Fibroblast of lung (primary cell): ENCODE results near the gene MRPS6. TPM values are rescaled to one million over a fixed set of nuclear protein-coding genes. Genes with fewer than 3 reads are reported as not detected.

Experiments used
- DNase-seq, 2 donors: peaks; one replicate each; pipeline versions ENCODE4 v3.0.0 to v3.0.0-alpha.2; 2010; ENCODE audit warnings: low read depth in 2 of 2
- H2AFZ ChIP-seq: 2 replicates; pipeline ENCODE4 v1.5.1; 2012; ENCODE audit warnings: low read length, control low read depth, inconsistent platforms
- H3K27ac ChIP-seq: 2 replicates; pipeline ENCODE4 v1.5.1; 2011; ENCODE audit warnings: low read length, control low read depth; ENCODE audit not compliant: insufficient read depth
- H3K27me3 ChIP-seq: 2 replicates; pipeline ENCODE4 v1.5.1; 2011; ENCODE audit warnings: mild to moderate bottlenecking, low read length; ENCODE audit not compliant: control insufficient read depth, insufficient read depth
- H3K36me3 ChIP-seq: 2 replicates; pipeline ENCODE4 v1.5.1; 2011; ENCODE audit warnings: low read length; ENCODE audit not compliant: control insufficient read depth, insufficient read depth
- H3K4me1 ChIP-seq: 2 replicates; pipeline ENCODE4 v1.5.1; 2011; ENCODE audit warnings: low read length; ENCODE audit not compliant: control insufficient read depth, insufficient read depth; ENCODE audit errors: extremely low read depth
- H3K4me2 ChIP-seq: 2 replicates; pipeline ENCODE4 v1.5.1; 2011; ENCODE audit warnings: low read length, control low read depth; ENCODE audit not compliant: insufficient read depth; ENCODE audit errors: extremely low read depth
- H3K4me3 ChIP-seq, 4 experiments: fragments of 200-600 bp in 1 of 4; sonication (generic) in 1 of 4; replicated peaks in 1 of 4; 2 replicates each; pipeline ENCODE4 v1.5.1; 2011 to 2016; ENCODE audit warnings: low read length in 4 of 4, low read depth in 3 of 4, mild to moderate bottlenecking in 3 of 4, control low read depth in 2 of 4, inconsistent platforms in 1 of 4, mixed read lengths in 1 of 4; ENCODE audit not compliant: insufficient read depth in 1 of 4; ENCODE audit errors: control extremely low read depth in 1 of 4
- H3K79me2 ChIP-seq: 2 replicates; pipeline ENCODE4 v1.5.1; 2012; ENCODE audit warnings: mild to moderate bottlenecking, low read length, inconsistent platforms; ENCODE audit not compliant: control insufficient read depth, insufficient read depth
- H3K9ac ChIP-seq: 2 replicates; pipeline ENCODE4 v1.5.1; 2011; ENCODE audit warnings: mild to moderate bottlenecking, low read length, control low read depth; ENCODE audit not compliant: insufficient read depth
- H3K9me3 ChIP-seq: 2 replicates; pipeline ENCODE4 v1.5.1; 2012; ENCODE audit warnings: low read depth, low read length; ENCODE audit not compliant: control insufficient read depth, insufficient read depth
- H4K20me1 ChIP-seq: 2 replicates; pipeline ENCODE4 v1.5.1; 2011; ENCODE audit warnings: low read length; ENCODE audit not compliant: control insufficient read depth, insufficient read depth; ENCODE audit errors: extremely low read depth
- CTCF ChIP-seq, 2 donors: IDR thresholded peaks in 1 of 2; conservative IDR thresholded peaks in 1 of 2; 1 replicate in 1 of 2; 2 replicates in 1 of 2; pipeline ENCODE4 v1.5.1; 2011 to 2012; ENCODE audit warnings: low read length in 2 of 2, control low read depth in 1 of 2, inconsistent platforms in 1 of 2, low read depth in 1 of 2, mild to moderate bottlenecking in 1 of 2
- EZH2 ChIP-seq: IDR thresholded peaks from 2 replicates; pipeline ENCODE4 v1.5.1; 2012; ENCODE audit warnings: low read length, control low read depth, mild to moderate bottlenecking; ENCODE audit errors: missing control alignments
- polyA plus RNA-seq, 2 donors: library from polyadenylated mRNA; depleted of rRNA in 1 of 2; stranded (reverse) in 1 of 2; unstranded in 1 of 2; fragments of >200 nt; gene quantifications; 2 replicates each; pipeline ENCODE4 v1.2.1, GENCODE V29; 2011 to 2012; ENCODE audit warnings: missing spikeins in 1 of 2
- total RNA-seq: library from RNA; depleted of rRNA; stranded (reverse); fragments of >200 nt; gene quantifications from 2 replicates; pipeline ENCODE4 v1.2.1, GENCODE V29; 2014

MRPS6 gene
- total and polyA plus RNA-seq, 2 donors (not counting 1 experiment from before 2014, with no cell fraction given) = 20.0 to 45.6 TPM

GRCh38 chr21:34180826-34181359 is 107.5 kb downstream of the MRPS6 start:
- no peak for TF ChIP-seq EZH2
- TF ChIP-seq CTCF (conservative IDR thresholded peaks at IDR 0.05 in 1 of 2, IDR thresholded peaks at IDR 0.05 in 1 of 2; ENCODE audit: low read depth in 1 of 2, low read length in 2 of 2) = no peak
- Histone ChIP-seq H3K4me1 (no peaks in the 10 kb centered on the region), H3K36me3 (no peaks in the 10 kb centered on the region), H3K9ac (no peak overlapping the region), H4K20me1 (no peaks in the 10 kb centered on the region), H3K27ac (no peak overlapping the region), H3K4me3 (no peak overlapping the region), H3K27me3 (no peaks in the 10 kb centered on the region), H3K4me2 (no peak overlapping the region), H3K79me2 (no peaks in the 10 kb centered on the region), H2AFZ (no peak overlapping the region), H3K9me3 (no peaks in the 10 kb centered on the region)
- DNase-seq = no peak

- no peaks in the 10 kb centered on the region for H3K27me3 ChIP-seq
- H3K9ac ChIP-seq = no peak overlapping the region
- H3K27ac ChIP-seq = no peak overlapping the region
- H4K20me1 ChIP-seq = no peaks in the 10 kb centered on the region
- no peak for DNase-seq
- H3K79me2 ChIP-seq = no peaks in the 10 kb centered on the region
- H3K4me1 ChIP-seq = no peaks in the 10 kb centered on the region
- no peak overlapping the region for H3K4me2 ChIP-seq
- no peaks in the 10 kb centered on the region for H3K9me3 ChIP-seq
- no peaks in the 10 kb centered on the region for H3K36me3 ChIP-seq
- H2AFZ ChIP-seq = no peak overlapping the region
- no peak overlapping the region for H3K4me3 ChIP-seq
- no peak for TF ChIP-seq EZH2
- no peak for TF ChIP-seq CTCF (conservative IDR thresholded peaks at IDR 0.05 in 1 of 2, IDR thresholded peaks at IDR 0.05 in 1 of 2; ENCODE audit: low read depth in 1 of 2, low read length in 2 of 2)
These were observed 108.2 kb downstream of the MRPS6 start for GRCh38 chr21:34181431-34182039.

GRCh38 chr21:34182436-34182835 is 109.1 kb downstream of the MRPS6 start:
- Histone ChIP-seq H3K4me3 (no peak overlapping the region), H3K9ac (no peak overlapping the region), H3K4me1 (no peaks in the 10 kb centered on the region), H3K79me2 (no peaks in the 10 kb centered on the region), H4K20me1 (no peaks in the 10 kb centered on the region), H2AFZ (no peak overlapping the region), H3K27ac (no peak overlapping the region), H3K9me3 (no peaks in the 10 kb centered on the region), H3K27me3 (no peaks in the 10 kb centered on the region), H3K4me2 (no peak overlapping the region), H3K36me3 (no peaks in the 10 kb centered on the region)
- no peak for TF ChIP-seq CTCF (conservative IDR thresholded peaks at IDR 0.05 in 1 of 2, IDR thresholded peaks at IDR 0.05 in 1 of 2; ENCODE audit: low read depth in 1 of 2, low read length in 2 of 2)
- no peak for TF ChIP-seq EZH2
- no peak for DNase-seq
